C4-2B (cell line): ENCODE data around the gene MAP3K13.

Experiments used
- CTCF ChIP-seq: fragments of 450-650 bp; conservative IDR thresholded peaks from 2 replicates; pipeline ENCODE4 v1.5.1; 2017; ENCODE audit warnings: mild to moderate bottlenecking
- ZFX ChIP-seq: fragments of 450-650 bp; IDR thresholded peaks from 2 replicates; pipeline ENCODE4 v1.6.1; 2017

GRCh38 chr3:185340751-185341150, 22.2 kb upstream of the MAP3K13 start:
- TF ChIP-seq CTCF (no peak), ZFX (no peak)
